Measurements from ENCODE around the gene CKMT2. TPM values are rescaled to one million over a fixed set of nuclear protein-coding genes. Genes with fewer than 3 reads are reported as not detected.

CKMT2 gene
- total RNA-seq, 2 experiments from 2014 or later = not detected

GRCh38 chr5:81250004-81250403 is 16.9 kb downstream of the CKMT2 start:
- Mint-ChIP-seq H3K36me3 (ENCODE audit: low read depth) (no peaks in the 10 kb centered on the region), H3K9me3 (no peaks in the 10 kb centered on the region), H3K4me3 (no peak overlapping the region), H3K27me3 (no peaks in the 10 kb centered on the region), H3K27ac (no peak overlapping the region), H3K4me1 (ENCODE audit: low read depth) (no peaks in the 10 kb centered on the region)
- TF ChIP-seq CTCF (IDR thresholded peaks at IDR 0.05) = no peak
- ChIA-PET CTCF (no interaction called here), POLR2A (interaction anchor here (0.7 kb wide), 1 partner anchor 16 kb away, joined by 3 read pairs; no protein-coding TSS in a partner anchor)
- intact Hi-C loops (cut with micrococcal nuclease) = no loop called here
- no peak for DNase-seq
- no peak for ATAC-seq

GRCh38 chr5:81251922-81252321 is 18.8 kb downstream of the CKMT2 start:
- POLR2A ChIA-PET = no interaction called here
- CTCF ChIA-PET = no interaction called here

GRCh38 chr5:81252904-81253303 is 19.8 kb downstream of the CKMT2 start:
- no peaks in the 10 kb centered on the region for H3K9me3 Mint-ChIP-seq
- no peak for DNase-seq
- TF ChIP-seq CTCF (IDR thresholded peaks at IDR 0.05) = no peak
- no peak for ATAC-seq
- no peak overlapping the region for H3K27ac Mint-ChIP-seq
- ChIA-PET CTCF (interaction anchor here (1.0 kb wide), 1 partner anchor 47 kb away, joined by 4 read pairs; no protein-coding TSS in a partner anchor), POLR2A (no interaction called here)
- intact Hi-C loops (cut with micrococcal nuclease) = no loop called here
- H3K27me3 Mint-ChIP-seq = no peaks in the 10 kb centered on the region
- H3K4me1 Mint-ChIP-seq (ENCODE audit: low read depth) = no peaks in the 10 kb centered on the region
- no peak overlapping the region for H3K4me3 Mint-ChIP-seq
- no peaks in the 10 kb centered on the region for H3K36me3 Mint-ChIP-seq (ENCODE audit: low read depth)

More at GRCh38 chr5:81251922-81252321, 18.8 kb downstream of the CKMT2 start:
- Mint-ChIP-seq H3K9me3 (no peaks in the 10 kb centered on the region), H3K4me1 (ENCODE audit: low read depth) (no peaks in the 10 kb centered on the region), H3K4me3 (no peak overlapping the region), H3K36me3 (ENCODE audit: low read depth) (no peaks in the 10 kb centered on the region), H3K27ac (no peak overlapping the region), H3K27me3 (no peaks in the 10 kb centered on the region)
- no peak for TF ChIP-seq CTCF (IDR thresholded peaks at IDR 0.05)
- no peak for DNase-seq
- ATAC-seq = no peak
- intact Hi-C loops (cut with micrococcal nuclease) = no loop called here

GRCh38 chr5:81253875-81254274 is 20.8 kb downstream of the CKMT2 start:
- DNase-seq = no peak
- Mint-ChIP-seq H3K9me3 (no peaks in the 10 kb centered on the region), H3K27ac (no peak overlapping the region), H3K27me3 (no peaks in the 10 kb centered on the region), H3K4me1 (ENCODE audit: low read depth) (no peaks in the 10 kb centered on the region), H3K4me3 (no peak overlapping the region), H3K36me3 (ENCODE audit: low read depth) (peaks cover 6% of the 10 kb centered on the region)
- no peak for TF ChIP-seq CTCF (IDR thresholded peaks at IDR 0.05)
- ATAC-seq = no peak
- POLR2A ChIA-PET = interaction anchor here (0.6 kb wide), 1 partner anchor 49 kb away, joined by 3 read pairs; no protein-coding TSS in a partner anchor
- intact Hi-C loops (cut with micrococcal nuclease) = no loop called here
- CTCF ChIA-PET = interaction anchor here (1.0 kb wide), 1 partner anchor 46 kb away, joined by 4 read pairs; no protein-coding TSS in a partner anchor

- no peak for TF ChIP-seq CTCF (IDR thresholded peaks at IDR 0.05)
- peaks cover 13% of the 10 kb centered on the region for H3K36me3 Mint-ChIP-seq (ENCODE audit: low read depth)
- POLR2A ChIA-PET = no interaction called here
- H3K9me3 Mint-ChIP-seq = peaks cover 6% of the 10 kb centered on the region
- ATAC-seq = no peak
- intact Hi-C loops (cut with micrococcal nuclease) = no loop called here
- CTCF ChIA-PET = no interaction called here
- no peaks in the 10 kb centered on the region for H3K27me3 Mint-ChIP-seq
- no peak for DNase-seq
- H3K4me1 Mint-ChIP-seq (ENCODE audit: low read depth) = no peaks in the 10 kb centered on the region
- no peak overlapping the region for H3K27ac Mint-ChIP-seq
- H3K4me3 Mint-ChIP-seq = no peak overlapping the region
These were observed 21.9 kb downstream of the CKMT2 start for GRCh38 chr5:81254886-81255559.
